Measurements from ENCODE around the gene SBK2.
A peak's percentile ranks its signal among the peaks of the same experiment; 100 is the strongest.
"Not testable (repeated sequence)": the region's sequence is repeated elsewhere in the genome, so short reads cannot be mapped to it uniquely, and the experiment has no call there.

SBK2 gene

GRCh38 chr19:55536951-55537740 lies at the start of gene SBK2:
Gene SBK2 (minus strand): TSS chr19:55537133. CDS start chr19:55536294, 839 bp downstream.
- DNase-seq (ENCODE audit: low read depth in 2 of 2, low spot score in 1 of 2) = no peak

- DNase-seq (ENCODE audit: low read depth in 2 of 2, low spot score in 1 of 2) = no peak
These were observed 48.9 kb upstream of the SBK2 start for GRCh38 chr19:55585658-55586339.

- no peak for DNase-seq (ENCODE audit: low read depth in 2 of 2, low spot score in 1 of 2)
These were observed 47.9 kb upstream of the SBK2 start for GRCh38 chr19:55584871-55585270.

- not testable (repeated sequence) for DNase-seq (ENCODE audit: low read depth in 2 of 2, low spot score in 1 of 2)
These were observed 47.0 kb upstream of the SBK2 start for GRCh38 chr19:55583897-55584296.

GRCh38 chr19:55582284-55582683 lies 45.4 kb upstream of the SBK2 start:
- DNase-seq (ENCODE audit: low read depth in 2 of 2, low spot score in 1 of 2) = not testable (repeated sequence)

- no peak for DNase-seq (ENCODE audit: low read depth in 2 of 2, low spot score in 1 of 2)
These were observed 44.9 kb upstream of the SBK2 start for GRCh38 chr19:55581823-55582223.

- no peak for DNase-seq (ENCODE audit: low read depth in 2 of 2, low spot score in 1 of 2)
These were observed 44.4 kb upstream of the SBK2 start for GRCh38 chr19:55581145-55581822.

- DNase-seq (ENCODE audit: low read depth in 2 of 2, low spot score in 1 of 2) = peak; percentile 44 to 47
These were observed 43.8 kb upstream of the SBK2 start, which contains the start of gene ZNF579 for GRCh38 chr19:55580628-55581144. Gene ZNF579 (minus strand): TSS chr19:55580848. CDS start chr19:55579639, 1,209 bp downstream.

GRCh38 chr19:55579766-55580621 lies 43.1 kb upstream of the SBK2 start:
- no peak for DNase-seq (ENCODE audit: low read depth in 2 of 2, low spot score in 1 of 2)

GRCh38 chr19:55578761-55579747 lies 42.1 kb upstream of the SBK2 start:
- DNase-seq (ENCODE audit: low read depth in 2 of 2, low spot score in 1 of 2) = no peak

- no peak for DNase-seq (ENCODE audit: low read depth in 2 of 2, low spot score in 1 of 2)
These were observed 41.3 kb upstream of the SBK2 start for GRCh38 chr19:55578031-55578760.

- DNase-seq (ENCODE audit: low read depth in 2 of 2, low spot score in 1 of 2) = no peak
These were observed 39.8 kb upstream of the SBK2 start for GRCh38 chr19:55576746-55577145.

- DNase-seq (ENCODE audit: low read depth in 2 of 2, low spot score in 1 of 2) = not testable (repeated sequence)
These were observed 37.0 kb upstream of the SBK2 start for GRCh38 chr19:55573929-55574328.

GRCh38 chr19:55569477-55569876 lies 32.5 kb upstream of the SBK2 start:
- not testable (repeated sequence) for DNase-seq (ENCODE audit: low read depth in 2 of 2, low spot score in 1 of 2)

GRCh38 chr19:55567708-55568328 lies 30.9 kb upstream of the SBK2 start:
- DNase-seq (ENCODE audit: low read depth in 2 of 2, low spot score in 1 of 2) = no peak

GRCh38 chr19:55566823-55567222 lies 29.9 kb upstream of the SBK2 start:
- no peak for DNase-seq (ENCODE audit: low read depth in 2 of 2, low spot score in 1 of 2)

GRCh38 chr19:55563261-55563690 lies 26.3 kb upstream of the SBK2 start:
- no peak for DNase-seq (ENCODE audit: low read depth in 2 of 2, low spot score in 1 of 2)

GRCh38 chr19:55559684-55560083 lies 22.8 kb upstream of the SBK2 start:
- no peak for DNase-seq (ENCODE audit: low read depth in 2 of 2, low spot score in 1 of 2)
